Transverse colon (tissue), 4 donors: ENCODE measurements around the gene ARHGAP24.

Experiments
- CTCF ChIP-seq, 5 experiments: fragments of 200-600 bp in 3 of 5; fragments of 450-650 bp in 2 of 5; sonication (generic) in 3 of 5; IDR thresholded peaks; 1 replicate in 2 of 5; 2 replicates in 3 of 5; pipeline ENCODE4 v1.5.1; 2016 to 2017; ENCODE audit warnings: antibody characterized with exemption in 5 of 5, inconsistent platforms in 3 of 5, mild to moderate bottlenecking in 2 of 5, moderate library complexity in 1 of 5
- POLR2AphosphoS5 ChIP-seq, 3 donors: sonication (generic); formaldehyde crosslinking; IDR thresholded peaks; one replicate each; pipeline ENCODE4 v1.6.1; 2016; ENCODE audit warnings: antibody characterized with exemption in 3 of 3

- TF ChIP-seq POLR2AphosphoS5 (IDR thresholded peaks at IDR 0.05) (no peak), CTCF (IDR thresholded peaks at IDR 0.05) (no peak)
These were observed 520.4 kb downstream of the ARHGAP24 start for GRCh38 chr4:85995361-85995760.
